Measurements from ENCODE around the gene C10orf143. TPM values are rescaled to one million over a fixed set of nuclear protein-coding genes. Genes with fewer than 3 reads are reported as not detected.

C10orf143 gene
- total and polyA plus RNA-seq, 2 of the 4 experiments (the other 2 are of a cell fraction) = 0.36 to 0.60 TPM

DNA sequence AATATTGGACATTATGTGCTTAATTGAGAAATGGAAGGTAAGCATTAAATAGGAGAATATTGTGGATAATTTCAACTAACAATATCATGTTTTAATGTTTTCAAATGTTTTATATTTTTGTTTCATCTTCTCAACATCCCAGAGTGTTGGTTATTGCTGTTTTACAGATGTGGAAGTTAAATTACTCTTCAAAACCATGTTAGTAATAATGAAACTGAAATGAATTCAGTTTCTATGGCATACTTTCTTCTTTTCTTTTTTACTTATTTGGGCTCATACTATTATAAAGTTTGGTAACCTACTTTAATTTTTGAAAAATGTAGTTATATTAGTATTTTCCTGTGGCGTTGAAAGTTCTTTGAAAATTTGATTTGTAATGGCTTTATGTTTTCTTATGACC lies 29.8 kb upstream of the C10orf143 start:
- Histone ChIP-seq H4K91ac (ENCODE audit: insufficient read depth, low read depth, low read length) (no peak overlapping the region), H3K23ac (ENCODE audit: low read depth, low read length) (no peak overlapping the region), H3K4me3 (ENCODE audit: insufficient read depth, low read depth, low read length) (no peak overlapping the region), H3K4me2 (ENCODE audit: low read depth, low read length) (no peak overlapping the region), H3K27me3 (ENCODE audit: control insufficient read depth, insufficient read depth, low read length) (no peaks in the 10 kb centered on the region), H3K4me1 (ENCODE audit: control insufficient read depth, insufficient read depth, low read length) (peaks cover 18% of the 10 kb centered on the region), H3K27ac (ENCODE audit: insufficient read depth, low read length) (no peak overlapping the region), H2BK20ac (ENCODE audit: low read depth, low read length) (no peak overlapping the region), H3K36me3 (ENCODE audit: control insufficient read depth, insufficient read depth, low read length) (peaks cover 8% of the 10 kb centered on the region; the same call in 1 of the 2 replicates), H3K79me1 (ENCODE audit: low read depth in 1 of 2, low read length in 2 of 2) (peaks cover 15 to 45% of the 10 kb centered on the region in 2 experiments; a peak in 3 of 4 replicates), H2BK15ac (ENCODE audit: low read depth, low read length) (no peak overlapping the region), H2BK120ac (ENCODE audit: low read depth, low read length) (no peak overlapping the region), H3K18ac (ENCODE audit: low read depth, low read length) (no peak overlapping the region), H3K56ac (ENCODE audit: extremely low read depth, insufficient read depth, low read length) (no peak overlapping the region), H3K9ac (ENCODE audit: low read depth, low read length) (no peak overlapping the region), H4K8ac (ENCODE audit: low read depth in 2 of 2, low read length in 2 of 2) (no peak overlapping the region), H3K9me1 (ENCODE audit: insufficient read depth, low read length) (peaks cover 18% of the 10 kb centered on the region; the same call in 1 of the 2 replicates), H2BK5ac (ENCODE audit: low read depth, low read length, poor library complexity, severe bottlenecking) (no peak overlapping the region), H4K5ac (ENCODE audit: low read depth, low read length) (no peak overlapping the region), H2AK9ac (replicated peaks; ENCODE audit: low read depth, low read length, poor library complexity) (no peak overlapping the region), H4K20me1 (ENCODE audit: insufficient read depth, low read length) (peaks cover 53% of the 10 kb centered on the region), H3K4ac (ENCODE audit: low read depth, low read length) (no peak overlapping the region), H3K9me3 (ENCODE audit: control insufficient read depth, insufficient read depth, low read length) (no peaks in the 10 kb centered on the region), H2AK5ac (ENCODE audit: low read depth, low read length) (no peak overlapping the region), H2AFZ (replicated peaks; ENCODE audit: low read length, poor library complexity) (no peak overlapping the region), H3K14ac (replicated peaks; ENCODE audit: low read depth, low read length) (no peak overlapping the region)
- CTCF ChIA-PET = interaction anchor here (1.1 kb wide), 1 partner anchor 30 kb away, joined by 5 read pairs; the partner anchor contains the start of gene C10orf143
- intact Hi-C loops (cut with micrococcal nuclease) (no loop called here), in situ Hi-C loops (cut with MboI; ENCODE audit: low sequenced_read_pairs) (no loop called here), dilution Hi-C loops (cut with HindIII; ENCODE audit: low sequenced_read_pairs, unreplicated experiment) (no loop called here)
- no TSS peak for BruUV-seq (replicated peaks)
- no peak for ATAC-seq (ENCODE audit: low read depth)
- no peak for DNase-seq
- no CpG with 5 or more reads among the region's 1 CpG for WGBS, 2 experiments (ENCODE audit: extremely low coverage in 2 of 2, insufficient read length in 1 of 2)
- TF ChIP-seq, protein P1, sequence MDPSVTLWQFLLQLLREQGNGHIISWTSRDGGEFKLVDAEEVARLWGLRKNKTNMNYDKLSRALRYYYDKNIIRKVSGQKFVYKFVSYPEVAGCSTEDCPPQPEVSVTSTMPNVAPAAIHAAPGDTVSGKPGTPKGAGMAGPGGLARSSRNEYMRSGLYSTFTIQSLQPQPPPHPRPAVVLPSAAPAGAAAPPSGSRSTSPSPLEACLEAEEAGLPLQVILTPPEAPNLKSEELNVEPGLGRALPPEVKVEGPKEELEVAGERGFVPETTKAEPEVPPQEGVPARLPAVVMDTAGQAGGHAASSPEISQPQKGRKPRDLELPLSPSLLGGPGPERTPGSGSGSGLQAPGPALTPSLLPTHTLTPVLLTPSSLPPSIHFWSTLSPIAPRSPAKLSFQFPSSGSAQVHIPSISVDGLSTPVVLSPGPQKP (IDR thresholded peaks at IDR 0.05; ENCODE audit: borderline replicate concordance, low read depth, low read length) = no peak
- TF ChIP-seq BHLHE40 (IDR thresholded peaks at IDR 0.05; ENCODE audit: low read depth, low read length) (no peak), FOS (IDR thresholded peaks at IDR 0.05; ENCODE audit: low read depth, low read length) (no peak), RCOR1 (IDR thresholded peaks at IDR 0.05; ENCODE audit: insufficient replicate concordance, low read length) (no peak), RFX5 (IDR thresholded peaks at IDR 0.05; ENCODE audit: low read depth, low read length) (no peak), CEBPB (IDR thresholded peaks at IDR 0.05; ENCODE audit: low read depth, low read length) (no peak), MAFK (IDR thresholded peaks at IDR 0.05; ENCODE audit: low read depth, low read length) (no peak), SMC3 (IDR thresholded peaks at IDR 0.05; ENCODE audit: low read depth, low read length) (no peak), RAD21 (IDR thresholded peaks at IDR 0.05; ENCODE audit: low read length) (no peak), USF2 (IDR thresholded peaks at IDR 0.05; ENCODE audit: low read depth, low read length) (no peak), MAZ (IDR thresholded peaks at IDR 0.05; ENCODE audit: borderline replicate concordance, low read depth, low read length) (no peak), NFE2L2 (IDR thresholded peaks at IDR 0.05; ENCODE audit: low read depth, low read length) (no peak), MXI1 (IDR thresholded peaks at IDR 0.05; ENCODE audit: borderline replicate concordance, low read depth, low read length) (no peak)
- TF ChIP-seq, protein P2, sequence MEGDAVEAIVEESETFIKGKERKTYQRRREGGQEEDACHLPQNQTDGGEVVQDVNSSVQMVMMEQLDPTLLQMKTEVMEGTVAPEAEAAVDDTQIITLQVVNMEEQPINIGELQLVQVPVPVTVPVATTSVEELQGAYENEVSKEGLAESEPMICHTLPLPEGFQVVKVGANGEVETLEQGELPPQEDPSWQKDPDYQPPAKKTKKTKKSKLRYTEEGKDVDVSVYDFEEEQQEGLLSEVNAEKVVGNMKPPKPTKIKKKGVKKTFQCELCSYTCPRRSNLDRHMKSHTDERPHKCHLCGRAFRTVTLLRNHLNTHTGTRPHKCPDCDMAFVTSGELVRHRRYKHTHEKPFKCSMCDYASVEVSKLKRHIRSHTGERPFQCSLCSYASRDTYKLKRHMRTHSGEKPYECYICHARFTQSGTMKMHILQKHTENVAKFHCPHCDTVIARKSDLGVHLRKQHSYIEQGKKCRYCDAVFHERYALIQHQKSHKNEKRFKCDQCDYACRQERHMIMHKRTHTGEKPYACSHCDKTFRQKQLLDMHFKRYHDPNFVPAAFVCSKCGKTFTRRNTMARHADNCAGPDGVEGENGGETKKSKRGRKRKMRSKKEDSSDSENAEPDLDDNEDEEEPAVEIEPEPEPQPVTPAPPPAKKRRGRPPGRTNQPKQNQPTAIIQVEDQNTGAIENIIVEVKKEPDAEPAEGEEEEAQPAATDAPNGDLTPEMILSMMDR (conservative IDR thresholded peaks at IDR 0.05; ENCODE audit: low read depth, low read length) = no peak
- POLR2A ChIA-PET (ENCODE audit: unreplicated experiment) = no interaction called here
